OCI-LY1 (cell line): ENCODE measurements around the gene CARM1.
A peak's percentile ranks its signal among the peaks of the same experiment; 100 is the strongest.

ENCODE experiments used
- H2AFZ ChIP-seq: fragments of 200-600 bp; sonication (generic), shearing (Covaris generic); 2 replicates; pipeline ENCODE4 v1.6.0; 2014; ENCODE audit warnings: antibody characterized with exemption, mild to moderate bottlenecking, low read length
- H3F3A ChIP-seq: fragments of 200-600 bp; sonication (generic), shearing (Covaris generic); 2 replicates; pipeline ENCODE4 v1.6.0; 2014; ENCODE audit warnings: mild to moderate bottlenecking, antibody characterized with exemption, low read length, moderate library complexity; ENCODE audit not compliant: insufficient read depth
- H3K27ac ChIP-seq: fragments of 200-600 bp; sonication (generic); 2 replicates; pipeline ENCODE4 v1.5.1; 2014; ENCODE audit warnings: low read length, mixed run types, mild to moderate bottlenecking, low read depth; ENCODE audit not compliant: poor library complexity, severe bottlenecking
- H3K27me3 ChIP-seq: fragments of 200-600 bp; sonication (generic); 2 replicates; pipeline ENCODE4 v1.6.0; 2014; ENCODE audit warnings: antibody characterized with exemption, mild to moderate bottlenecking, low read length, moderate library complexity; ENCODE audit not compliant: insufficient read depth
- H3K36me3 ChIP-seq: fragments of 200-600 bp; sonication (generic); 2 replicates; pipeline ENCODE4 v1.6.1; 2014; ENCODE audit warnings: mild to moderate bottlenecking, antibody characterized with exemption, low read length, moderate library complexity, mixed read lengths; ENCODE audit not compliant: insufficient read depth
- H3K4me1 ChIP-seq: fragments of 200-600 bp; sonication (generic); 2 replicates; pipeline ENCODE4 v1.5.1; 2014; ENCODE audit warnings: mild to moderate bottlenecking, low read length, moderate library complexity; ENCODE audit not compliant: insufficient read depth, severe bottlenecking
- H3K4me2 ChIP-seq: fragments of 200-600 bp; sonication (generic), shearing (Covaris generic); 2 replicates; pipeline ENCODE4 v1.6.1; 2014; ENCODE audit warnings: low read length
- H3K4me3 ChIP-seq: fragments of 200-600 bp; sonication (generic); 2 replicates; pipeline ENCODE4 v1.5.1; 2014; ENCODE audit warnings: low read length, low read depth, mild to moderate bottlenecking, mixed read lengths; ENCODE audit not compliant: poor library complexity, severe bottlenecking
- H3K79me2 ChIP-seq: fragments of 200-600 bp; shearing (Covaris generic); 2 replicates; pipeline ENCODE4 v1.6.1; 2016; ENCODE audit warnings: mixed run types, low read length, mixed read lengths; ENCODE audit not compliant: insufficient read depth
- H3K9ac ChIP-seq: fragments of 200-600 bp; sonication (generic), shearing (Covaris generic); 2 replicates; pipeline ENCODE4 v1.6.1; 2014; ENCODE audit warnings: mild to moderate bottlenecking, low read length, mixed read lengths
- H3K9me2 ChIP-seq: fragments of 200-600 bp; sonication (generic), shearing (Covaris generic); 2 replicates; pipeline ENCODE4 v1.6.1; 2014; ENCODE audit warnings: low read depth, mild to moderate bottlenecking, low read length, mixed read lengths
- H3K9me3 ChIP-seq: fragments of 200-600 bp; shearing (Covaris generic); 2 replicates; pipeline ENCODE4 v1.6.1; 2014; ENCODE audit warnings: low read length, mixed read lengths
- H4K20me1 ChIP-seq: fragments of 200-600 bp; sonication (generic), shearing (Covaris generic); 2 replicates; pipeline ENCODE4 v1.6.0; 2016; ENCODE audit warnings: mild to moderate bottlenecking, low read length; ENCODE audit not compliant: insufficient read depth
- CTCF ChIP-seq: fragments of 200-600 bp; sonication (generic), shearing (Covaris generic); IDR thresholded peaks from 2 replicates; pipeline ENCODE4 v1.5.1; 2017; ENCODE audit warnings: mild to moderate bottlenecking, antibody characterized with exemption, low read length, moderate library complexity, mixed read lengths
- EZH2 ChIP-seq: fragments of 200-600 bp; sonication (generic), shearing (Covaris generic); IDR thresholded peaks from 2 replicates; pipeline ENCODE4 v1.8.0; 2017; ENCODE audit warnings: borderline replicate concordance, mixed run types, mild to moderate bottlenecking, antibody characterized with exemption, low read length, moderate library complexity, mixed read lengths

CARM1 gene

GRCh38 chr19:10870501-10870954 lies 825 bp upstream of the CARM1 start:
- peak overlapping the region; percentile 62 for H3K9ac ChIP-seq
- TF ChIP-seq EZH2 (no peak), CTCF (no peak)
- no peaks in the 10 kb centered on the region for H4K20me1 ChIP-seq
- H3K27me3 ChIP-seq, result no peaks in the 10 kb centered on the region
- H3K27ac ChIP-seq, result peak overlapping the region; percentile 92
- no peaks in the 10 kb centered on the region for H3K9me3 ChIP-seq
- H3F3A ChIP-seq, result no peaks in the 10 kb centered on the region
- peaks cover 33% of the 10 kb centered on the region for H3K79me2 ChIP-seq
- peak overlapping the region; percentile 60 for H3K4me3 ChIP-seq
- H2AFZ ChIP-seq, result no peak overlapping the region
- peaks cover 54% of the 10 kb centered on the region for H3K4me1 ChIP-seq
- no peaks in the 10 kb centered on the region for H3K9me2 ChIP-seq
- H3K36me3 ChIP-seq, result no peaks in the 10 kb centered on the region
- peak overlapping the region; percentile 76 for H3K4me2 ChIP-seq

GRCh38 chr19:10871711-10872545 lies 575 bp downstream of the CARM1 start:
- H3K27ac ChIP-seq, result peak overlapping the region; percentile 61
- no peaks in the 10 kb centered on the region for H4K20me1 ChIP-seq
- H3K4me1 ChIP-seq, result peaks cover 63% of the 10 kb centered on the region
- H3K4me3 ChIP-seq, result peak overlapping the region; percentile 94
- H3K4me2 ChIP-seq, result peak overlapping the region; percentile 72
- H3K9me2 ChIP-seq, result no peaks in the 10 kb centered on the region
- H3K9me3 ChIP-seq, result no peaks in the 10 kb centered on the region
- peak overlapping the region; percentile 96 for H3K9ac ChIP-seq
- H3K79me2 ChIP-seq, result peaks cover 37% of the 10 kb centered on the region
- no peak overlapping the region for H2AFZ ChIP-seq
- H3K27me3 ChIP-seq, result no peaks in the 10 kb centered on the region
- H3F3A ChIP-seq, result no peaks in the 10 kb centered on the region
- TF ChIP-seq EZH2, result no peak
- TF ChIP-seq CTCF, result no peak
- H3K36me3 ChIP-seq, result no peaks in the 10 kb centered on the region

GRCh38 chr19:10872546-10873107 lies 1.3 kb downstream of the CARM1 start:
- no peaks in the 10 kb centered on the region for H3K36me3 ChIP-seq
- peaks cover 59% of the 10 kb centered on the region for H3K4me1 ChIP-seq
- H3K9me3 ChIP-seq, result no peaks in the 10 kb centered on the region
- no peaks in the 10 kb centered on the region for H3K9me2 ChIP-seq
- peak overlapping the region; percentile 96 for H3K9ac ChIP-seq
- H3K79me2 ChIP-seq, result peaks cover 40% of the 10 kb centered on the region
- no peaks in the 10 kb centered on the region for H3F3A ChIP-seq
- H3K27ac ChIP-seq, result peak overlapping the region; percentile 61
- TF ChIP-seq EZH2 (no peak), CTCF (no peak)
- no peaks in the 10 kb centered on the region for H3K27me3 ChIP-seq
- H3K4me2 ChIP-seq, result peak overlapping the region; percentile 72
- peak overlapping the region; percentile 94 for H3K4me3 ChIP-seq
- H2AFZ ChIP-seq, result no peak overlapping the region
- no peaks in the 10 kb centered on the region for H4K20me1 ChIP-seq
